SW 1271 (cell line): ENCODE results near the gene AK4.

ENCODE experiments used
- DNase-seq, 2 experiments: peaks; one replicate each; lab custom pipeline; 2025; lab: John Stamatoyannopoulos, UW

Gene AK4

GRCh38 chr1:65176591-65176990, 28.6 kb downstream of the AK4 start:
- no peak for DNase-seq

GRCh38 chr1:65177457-65177856, 29.5 kb downstream of the AK4 start:
- DNase-seq, result peak; percentile 32 to 85

GRCh38 chr1:65178235-65178634, 30.2 kb downstream of the AK4 start:
- DNase-seq, result no peak

- DNase-seq, result no peak
Observed at GRCh38 chr1:65179148-65179547, 31.1 kb downstream of the AK4 start.

- DNase-seq, result no peak
Observed at GRCh38 chr1:65180977-65181376, 33.0 kb downstream of the AK4 start.

GRCh38 chr1:65182658-65183268, 34.8 kb downstream of the AK4 start:
- DNase-seq, result no peak

- DNase-seq, result no peak
Observed at GRCh38 chr1:65189576-65190115, 41.6 kb downstream of the AK4 start.

- DNase-seq, result no peak
Observed at GRCh38 chr1:65190229-65190628, 42.2 kb downstream of the AK4 start.

- DNase-seq, result no peak
Observed at GRCh38 chr1:65193129-65193695, 45.2 kb downstream of the AK4 start.

- no peak for DNase-seq
Observed at GRCh38 chr1:65195495-65196417, 47.8 kb downstream of the AK4 start.

- no peak for DNase-seq
Observed at GRCh38 chr1:65196926-65197325, 48.9 kb downstream of the AK4 start.

GRCh38 chr1:65197636-65198035, 49.6 kb downstream of the AK4 start:
- no peak for DNase-seq

- no peak for DNase-seq
Observed at GRCh38 chr1:65198096-65198495, 50.1 kb downstream of the AK4 start.

GRCh38 chr1:65200411-65200810, 52.4 kb downstream of the AK4 start:
- DNase-seq, result no peak

- no peak for DNase-seq
Observed at GRCh38 chr1:65206836-65207235, 58.8 kb downstream of the AK4 start.

- DNase-seq, result no peak
Observed at GRCh38 chr1:65207317-65207716, 59.3 kb downstream of the AK4 start.

- no peak for DNase-seq
Observed at GRCh38 chr1:65208563-65208973, 60.6 kb downstream of the AK4 start.

- DNase-seq, result peak in 1 of 2 experiments; percentile 43
Observed at GRCh38 chr1:65209005-65209885, 61.2 kb downstream of the AK4 start.

- DNase-seq, result no peak
Observed at GRCh38 chr1:65210325-65210724, 62.3 kb downstream of the AK4 start.

- no peak for DNase-seq
Observed at GRCh38 chr1:65211331-65211730, 63.3 kb downstream of the AK4 start.

- no peak for DNase-seq
Observed at GRCh38 chr1:65213271-65214023, 65.4 kb downstream of the AK4 start.
